GM12878 (cell line): Measurements from ENCODE around the gene DOK7. TPM values are rescaled to one million over a fixed set of nuclear protein-coding genes. Genes with fewer than 3 reads are reported as not detected.

Experiments
- ATAC-seq: fragments of 200-7000 bp; cut with Tn5 transposase; 3 replicates; pipeline ENCODE4 v1.9.1; 2020; ENCODE audit warnings: mild to moderate bottlenecking, moderate library complexity
- BruUV-seq: library from RNA; stranded (reverse); fragments of 400-500 nt; replicated peaks from 2 replicates; lab custom pipeline; 2021; lab: Mats Ljungman, UMichigan
- CTCF ChIA-PET: fragments of 300-600 bp; sonication (Branson Sonifier 250); formaldehyde crosslinking; extraction: SDS; loops from one replicate; lab custom pipeline; 2021; ENCODE audit warnings: inconsistent platforms; lab: Yijun Ruan, JAX
- POLR2A ChIA-PET: fragments of 350-600 bp; formaldehyde crosslinking; extraction: SDS; loops from one replicate; lab custom pipeline; 2021; ENCODE audit warnings: inconsistent platforms; lab: Charles Lee
- RAD21 ChIA-PET: fragments of 300-600 bp; sonication (Branson Sonifier 250); formaldehyde crosslinking; loops from one replicate; lab custom pipeline; 2023; ENCODE audit warnings: antibody characterized with exemption; ENCODE audit not compliant: unreplicated experiment; lab: Charles Lee
- SMC1A ChIA-PET: fragments of 300-600 bp; sonication (Branson Sonifier 250); formaldehyde crosslinking; loops from one replicate; lab custom pipeline; 2023; ENCODE audit not compliant: unreplicated experiment, uncharacterized antibody; lab: Charles Lee
- DNase-seq: peaks from one replicate; pipeline ENCODE4 v3.0.0-alpha.2; 2011; ENCODE audit warnings: low read depth, low spot score
- FAIRE-seq: peaks from 3 replicates; lab custom pipeline; 2011; peaks lifted over from hg19 to GRCh38; lab: Jason Lieb, UNC
- H2AFZ ChIP-seq: 2 replicates; pipeline ENCODE4 v1.6.0; 2011; ENCODE audit warnings: low read depth, low read length, control low read depth; ENCODE audit not compliant: control insufficient read depth
- H3K27ac ChIP-seq: 2 replicates; pipeline ENCODE4 v1.5.1; 2011; ENCODE audit warnings: control low read depth; ENCODE audit not compliant: control insufficient read depth, insufficient read depth
- H3K27me3 ChIP-seq, 2 experiments: replicated peaks in 1 of 2; 2 replicates each; pipeline versions ENCODE4 v1.6.0 to v1.6.1; 2011; ENCODE audit warnings: low read length in 1 of 2; ENCODE audit not compliant: control insufficient read depth in 2 of 2, insufficient read depth in 2 of 2
- H3K36me3 ChIP-seq, 2 experiments: 2 replicates each; pipeline ENCODE4 v1.5.1; 2011; ENCODE audit warnings: low read length in 1 of 2; ENCODE audit not compliant: control insufficient read depth in 2 of 2, insufficient read depth in 2 of 2
- H3K4me1 ChIP-seq: 2 replicates; pipeline ENCODE4 v1.6.1; 2011; ENCODE audit warnings: mild to moderate bottlenecking, low read length, moderate library complexity, mixed read lengths; ENCODE audit not compliant: control insufficient read depth, insufficient read depth
- H3K4me2 ChIP-seq: 2 replicates; pipeline ENCODE4 v1.6.0; 2011; ENCODE audit warnings: control low read depth; ENCODE audit not compliant: control insufficient read depth, insufficient read depth
- H3K4me3 ChIP-seq: fragments of 200-600 bp; sonication (generic); 2 replicates; pipeline ENCODE4 v1.5.1; 2016
- H3K79me2 ChIP-seq: 2 replicates; pipeline ENCODE4 v1.6.0; 2011; ENCODE audit warnings: low read length; ENCODE audit not compliant: control insufficient read depth, insufficient read depth
- H3K9ac ChIP-seq: 2 replicates; pipeline ENCODE4 v1.8.0; 2011; ENCODE audit warnings: low read length, control low read depth, mixed read lengths; ENCODE audit not compliant: control insufficient read depth, insufficient read depth
- H3K9me3 ChIP-seq: replicated peaks from 3 replicates; pipeline ENCODE4 v1.5.1; 2011; ENCODE audit warnings: mild to moderate bottlenecking, low read length; ENCODE audit not compliant: control insufficient read depth, insufficient read depth
- H4K20me1 ChIP-seq: 2 replicates; pipeline ENCODE4 v1.6.0; 2011; ENCODE audit not compliant: control insufficient read depth, insufficient read depth
- CEBPB ChIP-seq, 2 experiments: fragments of 150-350 bp in 1 of 2; IDR thresholded peaks; 2 replicates each; pipeline ENCODE4 v1.6.1; 2012 to 2014; ENCODE audit warnings: low read depth in 2 of 2, low read length in 2 of 2, borderline replicate concordance in 1 of 2, inconsistent platforms in 1 of 2
- EZH2 ChIP-seq: IDR thresholded peaks from 2 replicates; pipeline ENCODE4 v1.6.1; 2012; ENCODE audit warnings: low read depth, mild to moderate bottlenecking, control low read depth, inconsistent platforms, low read length, borderline replicate concordance; ENCODE audit not compliant: control insufficient read depth
- FOS ChIP-seq: IDR thresholded peaks from 3 replicates; pipeline ENCODE4 v1.6.1; 2011; ENCODE audit warnings: borderline replicate concordance; ENCODE audit not compliant: insufficient read length; ENCODE audit errors: extremely low read depth
- FOXK2 ChIP-seq: fragments of 450-650 bp; IDR thresholded peaks from 2 replicates; pipeline ENCODE4 v1.6.1; 2017; ENCODE audit warnings: mild to moderate bottlenecking, moderate library complexity
- IRF4 ChIP-seq: IDR thresholded peaks from 2 replicates; pipeline ENCODE4 v1.6.1; 2011; ENCODE audit warnings: low read depth, low read length
- MTA3 ChIP-seq: IDR thresholded peaks from 2 replicates; pipeline ENCODE4 v1.6.1; 2012; ENCODE audit warnings: low read length, inconsistent platforms, borderline replicate concordance
- NFYB ChIP-seq: IDR thresholded peaks from 2 replicates; pipeline ENCODE4 v1.6.1; 2011; ENCODE audit warnings: low read depth, mild to moderate bottlenecking, low read length, improper control_type of control experiment, moderate library complexity; ENCODE audit not compliant: insufficient read depth
- SMC3 ChIP-seq: IDR thresholded peaks from 2 replicates; pipeline ENCODE4 v1.6.1; 2011; ENCODE audit warnings: low read length, improper control_type of control experiment, borderline replicate concordance
- SREBF2 ChIP-seq: IDR thresholded peaks from 2 replicates; pipeline ENCODE4 v1.6.1; 2012; ENCODE audit warnings: mild to moderate bottlenecking, low read length
- TARDBP ChIP-seq: IDR thresholded peaks from 2 replicates; pipeline ENCODE4 v1.6.1; 2016; ENCODE audit warnings: borderline replicate concordance
- TBL1XR1 ChIP-seq: IDR thresholded peaks from 2 replicates; pipeline ENCODE4 v1.6.1; 2012; ENCODE audit warnings: low read depth, low read length, improper control_type of control experiment
- WRNIP1 ChIP-seq: IDR thresholded peaks from 2 replicates; pipeline ENCODE4 v1.6.1; 2011; ENCODE audit warnings: low read depth, low read length, improper control_type of control experiment, borderline replicate concordance
- WGBS: methylation state at CpG from one replicate; pipeline ENCODE4 v1.1.6; 2016; ENCODE audit warnings: low lambda C conversion rate; ENCODE audit not compliant: insufficient replicate concordance, insufficient coverage; ENCODE audit errors: missing lambda C conversion rate; 5-methylcytosine and 5-hydroxymethylcytosine counted together
- in situ Hi-C: fragments of 300-500 bp; cut with MboI; formaldehyde crosslinking; loops from 9 replicates; pipeline ENCODE4 v1.14.3; 2018; ENCODE audit warnings: mixed read lengths
- intact Hi-C: fragments of 100-400 bp; cut with micrococcal nuclease; formaldehyde crosslinking; loops from one replicate; pipeline ENCODE4 v1.14.2; 2022; ENCODE audit not compliant: unreplicated experiment
- polyA plus RNA-seq, 11 experiments: library from polyadenylated mRNA; depleted of rRNA in 4 of 11; unstranded in 6 of 11; stranded (reverse) in 5 of 11; fragments of >200 nt; fragmentation: Nextera tagmentation in 4 of 11; fragmentation: Illumina TruSeq in 1 of 11; extraction: Ambion mirVana in 4 of 11; extraction: Trizol in 1 of 11; gene quantifications; 1 replicate in 1 of 11; 2 replicates in 10 of 11; pipeline versions ENCODE4 v1.2.1 to v1.2.3, GENCODE V29; 2011 to 2016; ENCODE audit warnings: inconsistent platforms in 2 of 11, missing spikeins in 2 of 11, low read depth in 1 of 11
- total RNA-seq, 4 experiments: library from RNA; depleted of rRNA in 3 of 4; stranded (reverse); fragments of >200 nt in 3 of 4; fragmentation: Illumina TruSeq in 1 of 4; extraction: Trizol in 1 of 4; gene quantifications; 2 replicates each; pipeline versions ENCODE4 v1.2.1 to v1.2.3, GENCODE V29; 2013 to 2021
- TF ChIP-seq, protein P1 (sequence below): fragments of 450-650 bp; IDR thresholded peaks from 2 replicates; pipeline ENCODE4 v1.6.1; 2016; ENCODE audit warnings: mild to moderate bottlenecking
- TF ChIP-seq, protein P2 (sequence below): IDR thresholded peaks from 2 replicates; pipeline ENCODE4 v1.6.1; 2011; ENCODE audit warnings: borderline replicate concordance, low read depth, mild to moderate bottlenecking, moderate library complexity, low read length; ENCODE audit not compliant: insufficient read depth, poor library complexity, severe bottlenecking
- TF ChIP-seq, protein P3 (sequence below): fragments of 450-650 bp; IDR thresholded peaks from 2 replicates; pipeline ENCODE4 v1.6.1; 2014; ENCODE audit warnings: mild to moderate bottlenecking
- TF ChIP-seq, protein P4 (sequence below): IDR thresholded peaks from 2 replicates; pipeline ENCODE4 v1.6.1; 2011; ENCODE audit warnings: low read depth, low read length, improper control_type of control experiment, borderline replicate concordance

Gene DOK7
- total and polyA plus RNA-seq, 10 of the 15 experiments (the other 5 are each of a cell fraction or from before 2014, with no cell fraction given) = 0.04 to 0.46 (median 0.18) TPM; not detected in 4

DNA sequence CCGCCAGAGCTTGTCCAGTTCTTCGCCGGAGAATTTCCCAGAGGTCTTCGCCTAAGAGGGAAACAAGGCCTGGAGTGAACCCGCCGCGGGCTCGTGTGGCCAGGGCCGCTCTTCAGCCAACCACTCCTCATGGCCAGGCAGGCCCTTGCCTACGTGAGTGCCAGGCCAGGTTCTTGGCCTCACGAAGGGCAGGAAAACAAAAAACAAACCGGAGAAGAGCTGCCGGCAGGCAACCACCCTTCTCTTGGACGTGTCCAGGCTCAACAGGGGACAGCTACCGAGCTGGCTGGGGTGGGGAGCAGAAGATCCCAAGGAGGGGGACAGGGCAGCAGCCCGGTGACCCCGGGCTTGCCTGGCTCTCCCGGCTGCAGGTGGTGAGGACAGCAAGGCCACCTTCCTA lies 55.8 kb downstream of the DOK7 start:
- ATAC-seq (no peak), FAIRE-seq (no peak), DNase-seq (no peak)
- ChIA-PET POLR2A (no interaction called here), CTCF (no interaction called here), RAD21 (no interaction called here), SMC1A (no interaction called here)
- TF ChIP-seq FOS (no peak), TARDBP (no peak), IRF4 (no peak), EZH2 (no peak), NFYB (no peak), TBL1XR1 (no peak), SMC3 (no peak), CEBPB (IDR thresholded peaks at IDR 0.05; ENCODE audit: borderline replicate concordance in 1 of 2, low read depth in 2 of 2, low read length in 2 of 2) (no peak), WRNIP1 (no peak), FOXK2 (no peak), SREBF2 (no peak), MTA3 (no peak)
- TF ChIP-seq, protein P1, sequence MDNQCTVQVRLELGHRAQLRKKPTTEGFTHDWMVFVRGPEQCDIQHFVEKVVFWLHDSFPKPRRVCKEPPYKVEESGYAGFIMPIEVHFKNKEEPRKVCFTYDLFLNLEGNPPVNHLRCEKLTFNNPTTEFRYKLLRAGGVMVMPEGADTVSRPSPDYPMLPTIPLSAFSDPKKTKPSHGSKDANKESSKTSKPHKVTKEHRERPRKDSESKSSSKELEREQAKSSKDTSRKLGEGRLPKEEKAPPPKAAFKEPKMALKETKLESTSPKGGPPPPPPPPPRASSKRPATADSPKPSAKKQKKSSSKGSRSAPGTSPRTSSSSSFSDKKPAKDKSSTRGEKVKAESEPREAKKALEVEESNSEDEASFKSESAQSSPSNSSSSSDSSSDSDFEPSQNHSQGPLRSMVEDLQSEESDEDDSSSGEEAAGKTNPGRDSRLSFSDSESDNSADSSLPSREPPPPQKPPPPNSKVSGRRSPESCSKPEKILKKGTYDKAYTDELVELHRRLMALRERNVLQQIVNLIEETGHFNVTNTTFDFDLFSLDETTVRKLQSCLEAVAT = no peak
- TF ChIP-seq, protein P2, sequence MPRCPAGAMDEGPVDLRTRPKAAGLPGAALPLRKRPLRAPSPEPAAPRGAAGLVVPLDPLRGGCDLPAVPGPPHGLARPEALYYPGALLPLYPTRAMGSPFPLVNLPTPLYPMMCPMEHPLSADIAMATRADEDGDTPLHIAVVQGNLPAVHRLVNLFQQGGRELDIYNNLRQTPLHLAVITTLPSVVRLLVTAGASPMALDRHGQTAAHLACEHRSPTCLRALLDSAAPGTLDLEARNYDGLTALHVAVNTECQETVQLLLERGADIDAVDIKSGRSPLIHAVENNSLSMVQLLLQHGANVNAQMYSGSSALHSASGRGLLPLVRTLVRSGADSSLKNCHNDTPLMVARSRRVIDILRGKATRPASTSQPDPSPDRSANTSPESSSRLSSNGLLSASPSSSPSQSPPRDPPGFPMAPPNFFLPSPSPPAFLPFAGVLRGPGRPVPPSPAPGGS = no peak
- TF ChIP-seq, protein P3, sequence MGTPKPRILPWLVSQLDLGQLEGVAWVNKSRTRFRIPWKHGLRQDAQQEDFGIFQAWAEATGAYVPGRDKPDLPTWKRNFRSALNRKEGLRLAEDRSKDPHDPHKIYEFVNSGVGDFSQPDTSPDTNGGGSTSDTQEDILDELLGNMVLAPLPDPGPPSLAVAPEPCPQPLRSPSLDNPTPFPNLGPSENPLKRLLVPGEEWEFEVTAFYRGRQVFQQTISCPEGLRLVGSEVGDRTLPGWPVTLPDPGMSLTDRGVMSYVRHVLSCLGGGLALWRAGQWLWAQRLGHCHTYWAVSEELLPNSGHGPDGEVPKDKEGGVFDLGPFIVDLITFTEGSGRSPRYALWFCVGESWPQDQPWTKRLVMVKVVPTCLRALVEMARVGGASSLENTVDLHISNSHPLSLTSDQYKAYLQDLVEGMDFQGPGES = no peak
- TF ChIP-seq, protein P4, sequence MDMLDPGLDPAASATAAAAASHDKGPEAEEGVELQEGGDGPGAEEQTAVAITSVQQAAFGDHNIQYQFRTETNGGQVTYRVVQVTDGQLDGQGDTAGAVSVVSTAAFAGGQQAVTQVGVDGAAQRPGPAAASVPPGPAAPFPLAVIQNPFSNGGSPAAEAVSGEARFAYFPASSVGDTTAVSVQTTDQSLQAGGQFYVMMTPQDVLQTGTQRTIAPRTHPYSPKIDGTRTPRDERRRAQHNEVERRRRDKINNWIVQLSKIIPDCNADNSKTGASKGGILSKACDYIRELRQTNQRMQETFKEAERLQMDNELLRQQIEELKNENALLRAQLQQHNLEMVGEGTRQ = no peak
- no peak overlapping the region for H3K4me2 ChIP-seq
- no peak overlapping the region for H3K4me3 ChIP-seq
- no peaks in the 10 kb centered on the region for H3K79me2 ChIP-seq
- no peak overlapping the region for H3K27ac ChIP-seq
- H3K9me3 ChIP-seq = no peaks in the 10 kb centered on the region
- no peaks in the 10 kb centered on the region; the same call in 1 of the 2 replicates for H4K20me1 ChIP-seq
- no TSS peak for BruUV-seq
- H3K4me1 ChIP-seq = no peaks in the 10 kb centered on the region
- no peak overlapping the region for H3K9ac ChIP-seq
- intact Hi-C loops = no loop called here
- peaks cover 13 to 48% of the 10 kb centered on the region in 2 experiments for H3K36me3 ChIP-seq
- H3K27me3 ChIP-seq = no peaks in the 10 kb centered on the region
- whole genome bisulfite sequencing = 95% methylated on average over 18 of the region's 18 CpGs
- no peak overlapping the region for H2AFZ ChIP-seq
- in situ Hi-C loops = no loop called here
